Erythroblast (primary cell): Measurements from ENCODE around the gene ATRX.
"Not testable (repeated sequence)": the region's sequence is repeated elsewhere in the genome, so short reads cannot be mapped to it uniquely, and the experiment has no call there.

Experiments used
- DNase-seq, 2 experiments: peaks; one replicate each; lab custom pipeline; 2025; lab: John Stamatoyannopoulos, UW
- GATA1 ChIP-seq: IDR thresholded peaks from 2 replicates; pipeline ENCODE4 v1.6.1; 2011; ENCODE audit warnings: low read depth, mild to moderate bottlenecking, control low read depth, low read length, moderate library complexity
- POLR2A ChIP-seq: IDR thresholded peaks from 2 replicates; pipeline ENCODE4 v1.6.1; 2011; ENCODE audit warnings: mild to moderate bottlenecking, low read length

ATRX gene

DNA sequence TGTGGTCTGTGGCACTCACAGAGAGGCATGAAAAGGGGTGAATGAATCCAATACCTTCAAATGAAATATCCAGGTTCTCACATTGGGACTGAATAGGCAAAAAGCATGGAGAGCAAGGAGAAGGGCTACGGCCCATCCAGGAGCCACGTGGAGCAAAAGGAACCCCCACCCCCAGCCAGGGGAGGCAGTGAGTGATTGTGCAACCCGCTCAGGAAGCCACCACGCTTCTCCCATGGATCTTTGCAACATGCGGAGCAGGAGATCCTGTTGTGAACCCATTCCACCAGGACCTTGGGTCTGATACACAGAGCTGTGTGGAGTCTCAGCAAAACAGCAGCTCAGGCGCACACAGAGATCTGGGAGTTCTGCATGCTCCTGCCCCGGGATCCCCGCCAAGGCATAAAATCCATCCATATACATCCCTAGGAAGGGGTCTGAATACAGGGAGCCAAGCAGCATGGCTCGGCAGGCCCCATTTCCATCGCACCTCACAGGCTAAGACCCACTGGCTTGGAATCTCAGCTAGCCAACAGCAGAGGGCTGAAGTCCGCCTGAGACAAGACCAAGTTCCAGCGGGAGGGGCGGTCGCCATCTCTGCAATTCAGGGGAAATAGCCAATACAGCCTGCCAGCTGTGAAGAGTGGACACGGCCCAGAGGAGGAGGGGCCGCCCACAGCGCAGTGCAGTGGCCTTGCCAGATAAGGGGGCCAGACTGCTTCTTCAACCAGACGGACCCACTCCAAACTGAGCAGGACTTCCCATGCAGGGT lies 258.6 kb downstream of the ATRX start:
- peak; percentile 73 to 90 for DNase-seq
- TF ChIP-seq GATA1 (no peak), POLR2A (no peak)

DNA sequence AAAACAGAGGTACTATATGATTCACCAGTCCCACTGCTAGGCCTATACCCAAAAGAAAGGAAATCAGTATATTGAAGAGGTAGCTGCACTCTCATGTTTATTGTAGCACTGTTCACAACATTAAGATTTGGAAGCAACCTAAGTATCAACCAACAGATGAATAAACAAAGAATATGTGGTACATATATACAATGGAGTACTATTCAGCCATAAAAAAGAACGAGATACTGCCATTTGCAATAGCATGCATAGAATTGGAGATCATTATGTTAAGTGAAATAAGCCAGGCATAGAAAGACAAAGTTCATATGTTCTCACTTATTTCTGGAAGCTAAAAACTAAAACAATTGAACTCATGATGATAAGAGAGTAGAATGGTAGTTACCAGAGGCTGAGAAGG lies 266.3 kb downstream of the ATRX start:
- no peak for DNase-seq
- no peak for TF ChIP-seq GATA1
- no peak for TF ChIP-seq POLR2A

GRCh38 chrX:77514177-77514576 lies 271.8 kb downstream of the ATRX start:
- TF ChIP-seq POLR2A (no peak), GATA1 (no peak)
- no peak for DNase-seq

GRCh38 chrX:77510007-77510406 lies 276.0 kb downstream of the ATRX start:
- no peak for DNase-seq
- TF ChIP-seq POLR2A (no peak), GATA1 (no peak)

DNA sequence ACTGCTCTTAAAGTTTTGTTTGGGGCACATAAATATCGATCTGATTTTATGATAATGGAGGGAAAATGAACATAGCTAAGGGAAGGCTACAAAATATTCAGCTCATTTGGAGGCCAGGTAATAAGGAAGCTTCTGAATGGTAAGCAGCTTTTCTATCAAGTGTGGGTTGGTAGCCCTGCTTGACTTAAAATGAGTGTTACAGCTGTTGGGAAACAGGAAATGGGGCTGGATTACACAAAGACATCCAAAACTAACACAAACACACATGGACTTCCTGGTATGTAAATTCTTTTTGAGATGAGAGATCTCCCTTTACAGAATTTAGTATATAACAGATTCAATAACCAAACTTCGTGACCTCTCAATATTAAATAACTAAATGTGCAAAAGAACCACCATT lies 280.8 kb downstream of the ATRX start:
- DNase-seq: no peak
- TF ChIP-seq POLR2A: no peak
- TF ChIP-seq GATA1: no peak

DNA sequence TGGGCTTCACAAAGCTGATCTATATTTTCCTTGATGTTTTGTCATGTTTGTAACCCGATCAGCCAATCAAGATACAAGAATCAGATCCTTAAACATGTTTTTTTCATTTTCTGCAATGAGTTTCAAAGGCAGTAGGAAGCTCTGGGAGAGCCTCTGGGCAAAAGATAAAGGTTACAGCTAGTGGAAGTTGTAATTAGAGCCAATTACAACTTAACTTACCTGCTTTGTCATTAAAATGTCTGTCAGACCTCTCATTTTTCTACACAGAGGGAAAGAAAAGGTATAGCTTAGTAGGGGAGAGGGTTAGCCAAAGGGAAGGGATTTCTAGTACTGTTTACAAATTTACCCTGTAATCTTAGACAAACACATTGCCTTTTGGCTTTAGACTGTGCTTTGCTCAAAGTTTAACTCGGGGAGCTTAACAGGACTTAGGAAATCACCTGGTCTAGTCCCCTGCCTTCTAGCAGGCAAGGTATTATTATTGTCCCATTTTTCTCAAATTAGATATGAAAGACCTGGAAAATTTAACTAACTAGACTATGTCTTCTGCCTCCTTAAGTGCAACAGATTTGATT lies 283.0 kb downstream of the ATRX start:
- TF ChIP-seq POLR2A (no peak), GATA1 (no peak)
- DNase-seq: no peak

GRCh38 chrX:77500164-77500563 lies 285.9 kb downstream of the ATRX start:
- DNase-seq: not testable (repeated sequence)

DNA sequence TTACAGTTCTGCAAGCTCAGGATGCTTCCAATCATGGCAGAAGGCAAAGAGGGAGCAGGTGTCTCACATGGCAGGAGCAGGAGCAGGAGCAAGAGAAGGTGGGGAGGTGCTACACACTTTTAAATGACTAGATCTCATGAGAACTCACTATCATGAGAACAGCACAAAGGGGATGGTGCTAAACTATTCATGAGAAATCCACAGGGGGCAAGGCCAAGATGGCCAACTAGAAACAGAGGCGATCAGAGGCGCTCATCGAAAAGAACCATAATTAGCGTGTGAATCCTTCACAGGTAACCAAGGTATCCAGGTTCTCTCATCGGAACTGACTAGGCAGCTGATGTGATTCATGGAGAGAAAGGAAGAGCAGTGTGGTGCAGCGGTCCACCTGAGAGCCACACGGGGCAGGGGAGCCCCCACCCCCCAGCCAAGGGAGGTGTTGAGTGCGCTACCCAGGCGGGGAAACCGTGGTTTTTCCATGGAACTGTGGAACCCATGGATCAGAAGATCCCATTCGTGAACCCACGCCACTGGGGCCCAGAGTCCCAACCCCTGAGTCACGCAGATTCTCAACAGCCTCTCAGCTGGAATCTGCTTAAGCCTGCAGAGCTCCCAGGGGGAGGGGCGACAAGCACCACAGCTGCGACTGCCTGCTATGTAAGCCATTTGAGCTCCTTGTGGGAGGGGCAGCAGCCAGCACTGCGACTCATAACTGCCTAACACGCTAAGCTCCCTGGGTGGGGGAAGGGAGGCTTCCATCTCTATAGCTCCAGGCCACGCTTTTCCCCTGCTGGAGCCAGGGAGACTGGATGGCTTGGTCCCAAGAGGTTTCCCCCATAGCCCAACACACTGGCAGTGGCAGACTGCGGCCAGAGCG lies 292.1 kb downstream of the ATRX start:
- no peak for DNase-seq
- no peak for TF ChIP-seq GATA1
- no peak for TF ChIP-seq POLR2A

GRCh38 chrX:77484045-77484444 lies 302.0 kb downstream of the ATRX start:
- no peak for TF ChIP-seq GATA1
- TF ChIP-seq POLR2A: no peak
- no peak for DNase-seq

GRCh38 chrX:77455437-77455836 lies 330.6 kb downstream of the ATRX start:
- TF ChIP-seq GATA1: no peak
- TF ChIP-seq POLR2A: no peak
- DNase-seq: no peak
